ENCODE data around the gene TCF7L1. TPM values are rescaled to one million over a fixed set of nuclear protein-coding genes. Genes with fewer than 3 reads are reported as not detected.

TCF7L1 gene
- total and polyA plus RNA-seq, 9 of the 15 experiments (the other 6 are each of a cell fraction or from before 2014, with no cell fraction given), result 0.03 to 0.11 (median 0.07) TPM; not detected in 5

DNA sequence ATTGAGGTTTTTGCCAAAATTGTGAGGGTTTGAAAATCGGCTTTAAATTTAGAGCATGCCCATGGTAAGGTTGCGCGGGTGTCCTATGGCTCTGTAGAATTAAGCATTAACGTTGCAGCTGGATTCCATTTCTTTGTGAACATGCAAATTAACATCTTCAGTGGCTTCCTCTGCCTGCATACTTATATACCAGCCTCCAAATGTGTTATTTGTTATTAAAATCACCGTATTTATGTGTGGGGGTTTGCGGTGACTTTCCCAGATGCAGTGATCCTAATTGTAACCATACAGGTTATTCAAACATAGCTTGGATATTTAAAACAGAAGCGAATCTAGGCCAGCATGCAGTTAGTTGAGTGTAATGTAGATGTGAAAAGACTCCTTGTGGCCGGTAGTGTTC, 114.4 kb downstream of the TCF7L1 start:
- no peak overlapping the region for H3K4me2 ChIP-seq (ENCODE audit: insufficient read depth, low read length)
- no TSS peak for BruUV-seq (replicated peaks)
- no peaks in the 10 kb centered on the region for H4K20me1 ChIP-seq (replicated peaks; ENCODE audit: control insufficient read depth, insufficient read depth, low read length)
- no peaks in the 10 kb centered on the region for H3K9me1 ChIP-seq (ENCODE audit: control insufficient read depth, insufficient read depth, low read length)
- no peaks in the 10 kb centered on the region for H3K36me3 ChIP-seq (ENCODE audit: control insufficient read depth, insufficient read depth, low read length)
- ATAC-seq, result no peak
- in situ Hi-C loops (cut with MboI) (no loop called here), intact Hi-C loops (cut with micrococcal nuclease) (no loop called here)
- peaks cover 39 to 76% of the 10 kb centered on the region in 2 experiments for H3K27me3 ChIP-seq (ENCODE audit: control insufficient read depth in 2 of 2, insufficient read depth in 2 of 2, low read length in 2 of 2)
- H3K9ac ChIP-seq (ENCODE audit: insufficient read depth in 1 of 2, low read depth in 2 of 2, low read length in 2 of 2), result no peak overlapping the region
- 3% methylated on average over 8 of the region's 8 CpGs for WGBS (ENCODE audit: insufficient coverage, low coverage, missing lambda C conversion rate)
- POLR2A ChIA-PET, result interaction anchor here (1.2 kb wide), 1 partner anchor 9 kb away, joined by 5 read pairs; no protein-coding TSS in a partner anchor
- no peak for FAIRE-seq
- CTCF ChIA-PET (ENCODE audit: low intra/inter-chr PET ratio), result no interaction called here
- DNase-seq (ENCODE audit: extremely low read depth in 1 of 4, low spot score in 3 of 4), result no peak
- H3K79me2 ChIP-seq (ENCODE audit: control insufficient read depth, insufficient read depth, low read length), result no peaks in the 10 kb centered on the region
- H3K9me3 ChIP-seq (replicated peaks; ENCODE audit: control insufficient read depth, insufficient read depth, low read depth, low read length), result no peaks in the 10 kb centered on the region
- H3K4me3 ChIP-seq, result no peak overlapping the region
- H2AFZ ChIP-seq (ENCODE audit: low read depth, low read length), result no peak overlapping the region
- no peak overlapping the region for H3K27ac ChIP-seq (ENCODE audit: extremely low read depth, low read depth, low read length)
- H3K4me1 ChIP-seq (replicated peaks in 1 of 2; ENCODE audit: control insufficient read depth in 2 of 2, insufficient read depth in 2 of 2, low read length in 2 of 2), result no peaks in the 10 kb centered on the region
- TF ChIP-seq ZNF253 (CRISPR knock-in tag; conservative IDR thresholded peaks at IDR 0.05), result no peak
- TF ChIP-seq, protein P1, sequence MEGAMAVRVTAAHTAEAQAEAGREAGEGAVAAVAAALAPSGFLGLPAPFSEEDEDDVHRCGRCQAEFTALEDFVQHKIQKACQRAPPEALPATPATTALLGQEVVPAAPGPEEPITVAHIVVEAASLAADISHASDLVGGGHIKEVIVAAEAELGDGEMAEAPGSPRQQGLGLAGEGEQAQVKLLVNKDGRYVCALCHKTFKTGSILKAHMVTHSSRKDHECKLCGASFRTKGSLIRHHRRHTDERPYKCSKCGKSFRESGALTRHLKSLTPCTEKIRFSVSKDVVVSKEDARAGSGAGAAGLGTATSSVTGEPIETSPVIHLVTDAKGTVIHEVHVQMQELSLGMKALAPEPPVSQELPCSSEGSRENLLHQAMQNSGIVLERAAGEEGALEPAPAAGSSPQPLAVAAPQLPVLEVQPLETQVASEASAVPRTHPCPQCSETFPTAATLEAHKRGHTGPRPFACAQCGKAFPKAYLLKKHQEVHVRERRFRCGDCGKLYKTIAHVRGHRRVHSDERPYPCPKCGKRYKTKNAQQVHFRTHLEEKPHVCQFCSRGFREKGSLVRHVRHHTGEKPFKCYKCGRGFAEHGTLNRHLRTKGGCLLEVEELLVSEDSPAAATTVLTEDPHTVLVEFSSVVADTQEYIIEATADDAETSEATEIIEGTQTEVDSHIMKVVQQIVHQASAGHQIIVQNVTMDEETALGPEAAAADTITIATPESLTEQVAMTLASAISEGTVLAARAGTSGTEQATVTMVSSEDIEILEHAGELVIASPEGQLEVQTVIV (CRISPR knock-in tag; IDR thresholded peaks at IDR 0.05; ENCODE audit: borderline replicate concordance), result no peak
- no peak for TF ChIP-seq THRB (CRISPR knock-in tag; conservative IDR thresholded peaks at IDR 0.05)
- TF ChIP-seq ZNF280A (IDR thresholded peaks at IDR 0.05; ENCODE audit: low read depth, partially characterized antibody), result no peak
- TF ChIP-seq HLTF (IDR thresholded peaks at IDR 0.05), result no peak
- no peak for TF ChIP-seq CAMTA2 (CRISPR knock-in tag; conservative IDR thresholded peaks at IDR 0.05)
- no peak for TF ChIP-seq ILF3 (IDR thresholded peaks at IDR 0.05; ENCODE audit: borderline replicate concordance)
- TF ChIP-seq, protein P2, sequence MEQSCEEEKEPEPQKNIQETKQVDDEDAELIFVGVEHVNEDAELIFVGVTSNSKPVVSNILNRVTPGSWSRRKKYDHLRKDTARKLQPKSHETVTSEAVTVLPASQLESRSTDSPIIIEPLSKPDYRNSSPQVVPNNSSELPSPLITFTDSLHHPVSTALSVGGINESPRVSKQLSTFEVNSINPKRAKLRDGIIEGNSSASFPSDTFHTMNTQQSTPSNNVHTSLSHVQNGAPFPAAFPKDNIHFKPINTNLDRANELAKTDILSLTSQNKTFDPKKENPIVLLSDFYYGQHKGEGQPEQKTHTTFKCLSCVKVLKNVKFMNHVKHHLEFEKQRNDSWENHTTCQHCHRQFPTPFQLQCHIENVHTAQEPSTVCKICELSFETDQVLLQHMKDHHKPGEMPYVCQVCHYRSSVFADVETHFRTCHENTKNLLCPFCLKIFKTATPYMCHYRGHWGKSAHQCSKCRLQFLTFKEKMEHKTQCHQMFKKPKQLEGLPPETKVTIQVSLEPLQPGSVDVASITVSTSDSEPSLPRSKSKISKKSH (CRISPR knock-in tag; IDR thresholded peaks at IDR 0.05), result no peak
- TF ChIP-seq, protein P3, sequence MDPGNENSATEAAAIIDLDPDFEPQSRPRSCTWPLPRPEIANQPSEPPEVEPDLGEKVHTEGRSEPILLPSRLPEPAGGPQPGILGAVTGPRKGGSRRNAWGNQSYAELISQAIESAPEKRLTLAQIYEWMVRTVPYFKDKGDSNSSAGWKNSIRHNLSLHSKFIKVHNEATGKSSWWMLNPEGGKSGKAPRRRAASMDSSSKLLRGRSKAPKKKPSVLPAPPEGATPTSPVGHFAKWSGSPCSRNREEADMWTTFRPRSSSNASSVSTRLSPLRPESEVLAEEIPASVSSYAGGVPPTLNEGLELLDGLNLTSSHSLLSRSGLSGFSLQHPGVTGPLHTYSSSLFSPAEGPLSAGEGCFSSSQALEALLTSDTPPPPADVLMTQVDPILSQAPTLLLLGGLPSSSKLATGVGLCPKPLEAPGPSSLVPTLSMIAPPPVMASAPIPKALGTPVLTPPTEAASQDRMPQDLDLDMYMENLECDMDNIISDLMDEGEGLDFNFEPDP (CRISPR knock-in tag; IDR thresholded peaks at IDR 0.05), result no peak
- TF ChIP-seq ZNF77 (CRISPR knock-in tag; IDR thresholded peaks at IDR 0.05), result no peak
- no peak for TF ChIP-seq ZFX (CRISPR knock-in tag; IDR thresholded peaks at IDR 0.05)
- no peak for TF ChIP-seq ZNF41 (CRISPR knock-in tag; conservative IDR thresholded peaks at IDR 0.05)
- TF ChIP-seq FOXJ2 (tag; IDR thresholded peaks at IDR 0.05), result no peak
- no peak for TF ChIP-seq TCF3 (CRISPR knock-in tag; IDR thresholded peaks at IDR 0.05)
- no peak for TF ChIP-seq CCAR2 (IDR thresholded peaks at IDR 0.05; ENCODE audit: low read depth, low read length)
- TF ChIP-seq TEAD1 (CRISPR knock-in tag; IDR thresholded peaks at IDR 0.05), result no peak

All from K562 (cell line).